ENCODE data around the gene CCDC88A. TPM values are rescaled to one million over a fixed set of nuclear protein-coding genes. Genes with fewer than 3 reads are reported as not detected.

CCDC88A gene
- total and polyA plus RNA-seq, 2 donors (not counting 3 experiments of a cell fraction or from before 2014, with no cell fraction given): 21.1 to 77.4 TPM

DNA sequence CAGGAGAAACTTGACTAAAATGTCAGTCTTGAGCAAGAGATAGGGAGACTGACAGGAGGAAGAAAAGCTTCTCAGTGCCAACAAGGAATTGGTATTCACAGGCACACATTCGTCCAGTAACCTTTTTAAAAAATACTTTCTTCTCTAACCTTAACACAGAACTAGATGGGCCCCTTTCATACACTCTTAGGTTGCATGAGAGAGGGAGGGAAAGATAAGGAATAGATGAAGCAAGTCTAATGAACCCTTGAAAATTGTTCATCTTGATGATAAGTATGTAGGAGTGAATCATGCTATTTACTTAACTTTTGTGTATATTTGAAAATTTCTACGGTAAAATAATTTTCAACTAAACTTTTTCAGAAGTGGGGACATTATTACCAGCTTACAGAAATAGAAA lies 42.0 kb upstream of the CCDC88A start:
- FAIRE-seq (no peak), DNase-seq (ENCODE audit: low read depth, low spot score) (no peak)
- TF ChIP-seq, protein P1, sequence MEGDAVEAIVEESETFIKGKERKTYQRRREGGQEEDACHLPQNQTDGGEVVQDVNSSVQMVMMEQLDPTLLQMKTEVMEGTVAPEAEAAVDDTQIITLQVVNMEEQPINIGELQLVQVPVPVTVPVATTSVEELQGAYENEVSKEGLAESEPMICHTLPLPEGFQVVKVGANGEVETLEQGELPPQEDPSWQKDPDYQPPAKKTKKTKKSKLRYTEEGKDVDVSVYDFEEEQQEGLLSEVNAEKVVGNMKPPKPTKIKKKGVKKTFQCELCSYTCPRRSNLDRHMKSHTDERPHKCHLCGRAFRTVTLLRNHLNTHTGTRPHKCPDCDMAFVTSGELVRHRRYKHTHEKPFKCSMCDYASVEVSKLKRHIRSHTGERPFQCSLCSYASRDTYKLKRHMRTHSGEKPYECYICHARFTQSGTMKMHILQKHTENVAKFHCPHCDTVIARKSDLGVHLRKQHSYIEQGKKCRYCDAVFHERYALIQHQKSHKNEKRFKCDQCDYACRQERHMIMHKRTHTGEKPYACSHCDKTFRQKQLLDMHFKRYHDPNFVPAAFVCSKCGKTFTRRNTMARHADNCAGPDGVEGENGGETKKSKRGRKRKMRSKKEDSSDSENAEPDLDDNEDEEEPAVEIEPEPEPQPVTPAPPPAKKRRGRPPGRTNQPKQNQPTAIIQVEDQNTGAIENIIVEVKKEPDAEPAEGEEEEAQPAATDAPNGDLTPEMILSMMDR (IDR thresholded peaks at IDR 0.05; ENCODE audit: extremely low read depth in 1 of 2, insufficient read depth in 1 of 2, low read depth in 1 of 2, low read length in 2 of 2): no peak
- no peak overlapping the region for H3K27ac ChIP-seq (ENCODE audit: insufficient read depth, low read depth, low read length)
- no peaks in the 10 kb centered on the region for H4K20me1 ChIP-seq (replicated peaks; ENCODE audit: control insufficient read depth, extremely low read depth, insufficient read depth, low read length)
- CTCF ChIA-PET: interaction anchor here (0.6 kb wide), 1 partner anchor 30 kb away, joined by 3 read pairs; no protein-coding TSS in a partner anchor
- H3K79me2 ChIP-seq (ENCODE audit: control insufficient read depth, insufficient read depth, low read length): no peaks in the 10 kb centered on the region
- intact Hi-C loops (cut with micrococcal nuclease): no loop called here
- no TSS peak for BruUV-seq (replicated peaks)
- H3K9me1 ChIP-seq (replicated peaks; ENCODE audit: control insufficient read depth, extremely low read depth, insufficient read depth, low read length): no peaks in the 10 kb centered on the region
- no peaks in the 10 kb centered on the region for H3K4me1 ChIP-seq (ENCODE audit: control insufficient read depth, extremely low read depth, insufficient read depth, low read length)
- no peak overlapping the region for H3K9ac ChIP-seq (replicated peaks; ENCODE audit: extremely low read depth, insufficient read depth, low read length)
- POLR2A ChIA-PET: no interaction called here
- H3K4me3 ChIP-seq (replicated peaks in 1 of 3; ENCODE audit: insufficient read depth in 1 of 3, low read depth in 1 of 3, low read length in 3 of 3): no peak overlapping the region
- H3K4me2 ChIP-seq (ENCODE audit: insufficient read depth, low read length): no peak overlapping the region
- H2AFZ ChIP-seq (ENCODE audit: low read depth, low read length): no peak overlapping the region
- dilution Hi-C loops (cut with MboI; ENCODE audit: extremely low pct_ligation_motif_present, low sequenced_read_pairs): no loop called here
- no peaks in the 10 kb centered on the region for H3K9me3 ChIP-seq (replicated peaks; ENCODE audit: control insufficient read depth, insufficient read depth, low read length)
- no peaks in the 10 kb centered on the region for H3K36me3 ChIP-seq (ENCODE audit: control insufficient read depth in 2 of 2, extremely low read depth in 1 of 2, insufficient read depth in 2 of 2, low read length in 2 of 2)
- peaks cover 10 to 12% of the 10 kb centered on the region in 2 experiments for H3K27me3 ChIP-seq (ENCODE audit: control insufficient read depth in 2 of 2, insufficient read depth in 2 of 2, low read length in 2 of 2)

DNA sequence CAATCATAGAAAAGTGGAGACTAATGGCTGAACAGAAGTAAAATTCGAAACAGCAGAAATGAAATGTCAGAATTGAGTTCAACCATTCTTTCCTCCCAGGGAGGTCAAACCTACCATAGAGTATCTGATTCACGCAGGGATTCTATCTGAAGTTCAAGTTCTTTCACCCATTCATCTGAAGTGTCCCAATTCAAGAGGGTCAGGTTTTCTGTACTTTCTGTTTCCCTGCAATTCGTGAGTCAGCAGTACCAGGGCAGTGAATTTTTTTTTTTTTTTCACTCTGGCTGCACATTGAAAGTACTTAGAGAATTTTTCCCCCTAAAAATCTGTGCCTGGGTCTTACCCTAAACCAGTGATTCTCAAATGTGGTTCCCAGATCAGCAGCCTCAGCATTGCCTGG lies 40.9 kb upstream of the CCDC88A start:
- Histone ChIP-seq H2AFZ (ENCODE audit: low read depth, low read length) (no peak overlapping the region), H3K4me1 (ENCODE audit: control insufficient read depth, extremely low read depth, insufficient read depth, low read length) (no peaks in the 10 kb centered on the region), H3K27me3 (ENCODE audit: control insufficient read depth in 2 of 2, insufficient read depth in 2 of 2, low read length in 2 of 2) (peaks cover 10 to 12% of the 10 kb centered on the region in 2 experiments), H3K4me3 (replicated peaks in 1 of 3; ENCODE audit: insufficient read depth in 1 of 3, low read depth in 1 of 3, low read length in 3 of 3) (no peak overlapping the region), H3K9ac (replicated peaks; ENCODE audit: extremely low read depth, insufficient read depth, low read length) (no peak overlapping the region), H3K4me2 (ENCODE audit: insufficient read depth, low read length) (no peak overlapping the region), H3K79me2 (ENCODE audit: control insufficient read depth, insufficient read depth, low read length) (no peaks in the 10 kb centered on the region), H3K9me1 (replicated peaks; ENCODE audit: control insufficient read depth, extremely low read depth, insufficient read depth, low read length) (no peaks in the 10 kb centered on the region), H4K20me1 (replicated peaks; ENCODE audit: control insufficient read depth, extremely low read depth, insufficient read depth, low read length) (no peaks in the 10 kb centered on the region), H3K27ac (ENCODE audit: insufficient read depth, low read depth, low read length) (no peak overlapping the region), H3K36me3 (ENCODE audit: control insufficient read depth in 2 of 2, extremely low read depth in 1 of 2, insufficient read depth in 2 of 2, low read length in 2 of 2) (no peaks in the 10 kb centered on the region), H3K9me3 (replicated peaks; ENCODE audit: control insufficient read depth, insufficient read depth, low read length) (no peaks in the 10 kb centered on the region)
- DNase-seq (ENCODE audit: low read depth, low spot score) (no peak), FAIRE-seq (no peak)
- intact Hi-C loops (cut with micrococcal nuclease): no loop called here
- BruUV-seq (replicated peaks): no TSS peak
- ChIA-PET CTCF (no interaction called here), POLR2A (no interaction called here)
- dilution Hi-C loops (cut with MboI; ENCODE audit: extremely low pct_ligation_motif_present, low sequenced_read_pairs): no loop called here
- TF ChIP-seq EZH2 (IDR thresholded peaks at IDR 0.05; ENCODE audit: borderline replicate concordance, low read depth, low read length, severe bottlenecking) (no peak), POLR2A (IDR thresholded peaks at IDR 0.05; ENCODE audit: low read depth, low read length) (no peak), FOS (IDR thresholded peaks at IDR 0.05; ENCODE audit: borderline replicate concordance, insufficient read depth, low read length) (no peak), POLR2AphosphoS5 (IDR thresholded peaks at IDR 0.05; ENCODE audit: insufficient read depth, low read depth, low read length) (no peak), JUN (IDR thresholded peaks at IDR 0.05; ENCODE audit: borderline replicate concordance, insufficient read depth, insufficient read length, low read depth) (no peak), MYC (IDR thresholded peaks at IDR 0.05; ENCODE audit: low read depth, low read length) (no peak), GATA2 (IDR thresholded peaks at IDR 0.05; ENCODE audit: insufficient read depth, insufficient read length, low read depth, low read length) (no peak)
- TF ChIP-seq, protein P1 (IDR thresholded peaks at IDR 0.05; ENCODE audit: extremely low read depth in 1 of 2, insufficient read depth in 1 of 2, low read depth in 1 of 2, low read length in 2 of 2): no peak
- TF ChIP-seq, protein P2, sequence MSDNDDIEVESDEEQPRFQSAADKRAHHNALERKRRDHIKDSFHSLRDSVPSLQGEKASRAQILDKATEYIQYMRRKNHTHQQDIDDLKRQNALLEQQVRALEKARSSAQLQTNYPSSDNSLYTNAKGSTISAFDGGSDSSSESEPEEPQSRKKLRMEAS (IDR thresholded peaks at IDR 0.05; ENCODE audit: insufficient read depth, insufficient read length): no peak

Data from endothelial cell of umbilical vein (primary cell).